NCI-H2081 treated with DMSO at 0.1 percent for 48 hours (cell line): ENCODE results near the gene RTF1.

Experiments used
- DNase-seq: peaks from one replicate; lab custom pipeline; 2025; lab: John Stamatoyannopoulos, UW

Gene RTF1

GRCh38 chr15:41506796-41507341, 90.0 kb downstream of the RTF1 start:
- DNase-seq = no peak

DNA sequence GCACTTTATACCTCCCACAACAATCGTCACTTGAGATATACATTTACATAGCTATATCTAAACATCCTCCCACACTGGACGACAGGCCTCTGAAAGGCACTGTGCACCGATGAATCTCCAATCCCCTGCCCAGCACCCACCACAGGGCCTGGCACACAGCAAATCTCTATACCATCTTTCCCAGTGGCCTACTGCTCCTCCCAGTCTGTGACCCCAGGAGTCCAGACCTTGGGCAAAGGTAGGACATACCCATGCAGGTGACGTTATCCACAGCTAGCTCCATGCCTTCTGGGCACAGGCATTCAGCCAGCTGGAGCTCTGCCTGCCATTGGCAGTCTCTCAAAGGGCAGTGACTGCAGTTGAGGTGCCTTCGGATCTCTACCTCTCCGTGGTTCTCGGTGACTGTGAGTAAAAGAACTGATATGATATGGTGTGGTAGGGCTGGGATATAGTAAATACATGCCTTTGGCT, 91.0 kb downstream of the RTF1 start:
- no peak for DNase-seq

DNA sequence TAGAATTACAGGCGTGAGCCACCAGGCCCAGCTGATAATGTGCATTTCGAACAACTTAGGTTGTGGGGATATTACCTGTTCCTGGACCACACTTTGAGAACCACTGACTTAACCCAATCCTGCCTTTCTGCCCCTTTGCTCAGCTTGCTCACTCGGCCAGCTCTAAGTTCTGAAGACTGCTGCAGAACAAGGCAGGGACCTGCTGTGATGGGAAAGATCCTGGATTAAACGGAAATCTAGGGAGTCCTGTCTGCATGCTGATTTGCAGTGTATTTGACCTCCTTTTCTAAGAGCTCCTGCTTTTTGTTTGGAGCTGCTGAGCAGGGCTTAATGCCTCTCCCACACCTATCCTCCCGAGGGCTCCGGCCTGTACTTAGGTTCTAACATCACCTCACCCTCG, 93.8 kb downstream of the RTF1 start:
- DNase-seq = no peak

DNA sequence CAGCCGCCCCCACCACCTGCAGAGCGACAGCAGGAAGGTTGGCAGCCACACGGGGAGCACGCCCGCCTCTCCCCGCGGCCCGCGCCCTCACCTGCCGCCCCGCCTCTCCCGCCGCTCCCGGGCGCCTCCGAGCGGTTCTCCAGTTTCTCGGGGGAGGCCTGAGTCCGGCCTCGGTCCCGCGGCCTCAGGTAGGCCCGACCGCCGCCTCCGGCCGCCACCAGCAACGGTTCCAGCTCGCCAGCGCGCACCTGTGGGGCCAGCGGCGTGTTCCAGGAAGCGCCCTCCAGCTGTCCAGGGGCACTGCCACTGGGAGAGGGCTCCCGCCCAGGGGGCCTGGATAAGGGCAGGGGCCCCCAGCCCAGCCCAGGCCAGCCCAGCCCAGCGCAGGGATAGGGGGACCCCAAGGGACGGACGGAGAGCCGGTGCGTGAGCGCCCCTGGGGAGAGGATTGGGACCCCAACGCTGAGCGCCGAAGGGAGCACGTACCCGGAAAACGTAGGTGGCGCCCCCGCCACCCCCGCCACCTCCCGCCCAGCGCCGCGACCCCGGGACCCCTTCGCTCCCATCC, 94.5 kb downstream of the RTF1 start:
- DNase-seq = no peak

DNA sequence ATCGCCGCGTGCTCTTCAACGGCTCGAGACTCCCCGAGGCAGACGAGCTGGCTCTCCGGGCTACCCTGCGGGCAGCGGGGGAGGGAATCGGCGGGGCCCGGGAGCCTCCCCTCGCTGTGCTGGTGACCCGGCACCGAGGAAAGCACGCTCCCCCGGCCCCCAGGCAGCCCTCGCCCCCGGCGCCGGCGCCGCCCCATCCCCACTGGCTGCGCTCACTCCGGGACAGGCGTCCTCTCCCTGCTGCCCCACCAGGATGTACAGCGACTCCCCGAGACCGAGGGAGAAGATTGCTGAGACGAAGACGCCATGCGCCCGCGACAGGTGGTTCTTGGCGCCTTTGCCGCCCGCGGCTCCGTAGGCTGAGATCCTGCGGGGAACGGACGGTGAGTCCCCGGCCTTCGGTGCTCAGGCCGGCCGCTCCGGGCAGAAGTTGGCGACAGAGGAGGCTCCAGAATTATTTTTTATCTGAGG, 95.0 kb downstream of the RTF1 start:
- DNase-seq = no peak

DNA sequence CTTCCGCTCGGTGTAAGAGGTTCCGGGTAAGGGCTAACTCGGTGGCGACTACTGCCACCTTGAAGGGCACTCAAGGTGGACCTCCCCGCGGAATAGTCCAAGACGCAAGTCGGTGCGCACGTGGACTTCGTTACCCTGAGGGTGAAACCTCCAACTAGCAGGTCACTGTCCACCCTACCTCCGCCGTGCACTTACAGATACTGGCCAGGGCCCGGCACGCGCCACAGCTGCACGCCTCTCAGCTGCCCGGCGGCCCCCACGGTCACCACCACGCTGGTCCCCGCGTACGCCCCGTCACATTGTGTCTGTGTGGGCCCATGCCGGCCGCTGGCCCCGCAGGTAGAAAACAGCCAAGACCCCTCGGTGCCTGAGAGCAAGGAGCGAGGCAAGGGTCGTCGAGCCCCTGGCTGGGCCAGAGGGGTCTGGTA, 95.6 kb downstream of the RTF1 start:
- DNase-seq = no peak

- no peak for DNase-seq
Measured at GRCh38 chr15:41512940-41513505, 96.1 kb downstream of the RTF1 start.

DNA sequence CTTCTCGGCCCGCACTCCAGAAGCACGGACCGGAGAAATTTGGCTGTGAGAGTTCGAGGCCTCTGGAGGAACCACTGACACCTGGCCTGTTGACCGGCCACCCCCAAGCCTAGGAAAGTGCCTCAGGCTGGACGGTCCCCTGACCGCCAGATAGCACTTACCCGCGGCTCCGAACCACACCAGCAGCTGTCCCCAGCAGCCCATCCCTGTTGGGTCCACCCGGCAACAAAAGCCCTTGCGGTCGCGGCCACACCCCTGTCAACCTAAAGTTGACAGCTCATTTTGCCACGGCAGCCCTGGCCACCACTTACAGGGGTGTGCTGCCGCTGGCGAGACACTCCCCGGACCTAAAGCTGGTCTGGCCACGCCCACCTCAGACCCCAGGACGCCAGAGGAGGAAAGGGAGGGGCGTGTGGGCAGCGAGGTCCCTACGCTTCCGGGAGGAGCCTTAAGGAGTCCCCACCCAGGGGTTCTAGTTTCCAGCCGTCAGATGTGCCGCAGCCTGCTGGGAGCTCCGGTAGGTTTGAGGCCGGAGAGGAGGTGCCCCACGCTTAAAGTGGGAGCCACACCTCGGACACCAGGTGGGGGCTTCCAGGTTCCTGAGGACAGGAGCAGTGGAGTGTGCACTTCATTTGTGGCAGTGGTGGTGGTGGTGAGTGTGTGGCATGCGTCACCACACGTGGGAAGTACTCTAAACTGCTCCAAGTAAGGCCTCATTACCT, 96.8 kb downstream of the RTF1 start, which contains the start of gene LTK:
Gene LTK, minus strand, starts transcription at position 322 of the 722 bp plus-strand sequence. Its CDS starts 118 bp downstream, at position 204.
- no peak for DNase-seq

DNA sequence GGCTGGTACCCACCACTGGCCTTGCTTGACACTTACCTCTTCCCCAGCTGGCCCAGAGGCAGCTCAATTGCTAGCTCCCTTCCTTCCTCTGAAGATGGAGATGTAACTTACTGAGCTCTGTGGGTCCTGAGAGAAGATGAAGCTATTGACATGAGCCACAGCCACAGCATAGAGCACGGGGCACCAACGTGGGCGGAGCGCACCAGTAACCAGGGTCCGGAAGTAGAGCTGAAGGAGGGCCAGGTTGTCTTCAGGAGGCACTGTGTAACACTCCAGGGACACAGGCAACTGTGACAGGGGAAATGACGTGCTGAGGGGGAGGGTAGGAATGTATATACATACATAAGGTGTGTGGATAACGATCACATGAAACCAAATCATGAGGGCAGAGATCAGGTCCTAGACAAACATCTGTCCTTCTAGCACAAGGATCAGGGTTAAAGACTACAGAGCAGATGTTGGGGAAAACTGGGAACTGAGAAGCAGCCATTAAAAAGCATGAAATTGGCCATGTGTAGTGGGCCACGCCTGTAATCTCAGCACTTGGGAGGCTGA, 101.1 kb downstream of the RTF1 start:
- DNase-seq = no peak

DNA sequence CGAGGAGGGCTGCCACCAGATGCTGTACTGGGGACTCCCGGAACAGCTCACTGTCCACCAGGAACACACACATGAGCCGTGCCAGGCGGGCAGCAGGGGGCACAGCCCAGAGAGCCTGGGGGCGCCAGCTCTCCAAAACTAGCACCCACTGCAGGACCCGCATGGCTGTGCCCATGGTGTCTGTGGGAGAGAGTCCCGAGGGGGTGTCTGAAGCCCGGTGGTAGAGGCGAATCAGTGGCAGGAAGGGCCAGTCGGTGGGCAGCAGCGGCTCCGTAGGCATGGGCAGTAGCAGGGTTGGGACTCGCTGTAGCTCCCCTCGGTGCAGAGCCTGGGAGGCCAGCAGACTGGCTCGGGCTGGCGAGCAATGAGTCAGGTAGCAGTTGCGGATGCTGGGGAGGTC, 103.7 kb downstream of the RTF1 start:
- DNase-seq = no peak

DNA sequence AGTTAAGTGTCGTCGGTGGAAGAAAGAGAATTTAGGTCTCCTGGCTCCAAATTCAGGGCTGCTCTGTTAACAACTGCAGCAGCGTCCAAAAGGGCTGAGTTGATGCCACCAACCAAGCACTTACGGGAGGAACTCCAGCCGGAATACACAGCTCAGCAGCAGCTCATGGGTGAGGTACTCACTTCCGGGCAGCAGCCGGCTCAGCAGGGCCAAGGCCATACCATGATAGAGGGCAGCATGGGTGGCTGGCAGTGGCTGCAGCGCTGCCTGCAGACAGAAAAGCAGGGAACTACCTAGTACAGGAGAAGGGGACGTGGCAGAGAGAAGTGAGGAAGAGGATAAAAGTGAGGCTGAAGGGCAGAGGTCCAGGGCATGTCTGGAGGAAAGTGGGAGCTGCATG, 104.7 kb downstream of the RTF1 start:
- no peak for DNase-seq

GRCh38 chr15:41523097-41523496, 106.2 kb downstream of the RTF1 start:
- no peak for DNase-seq

- no peak for DNase-seq
Measured at GRCh38 chr15:41530363-41530956, 113.6 kb downstream of the RTF1 start.
